HG02642 (cell line): ENCODE results near the gene ZNF423.

ENCODE experiments used
- ATAC-seq: cut with Tn5 transposase; IDR thresholded peaks from one replicate; pipeline ENCODE4 v1.9.1; 2021; ENCODE audit warnings: mild to moderate bottlenecking; ENCODE audit not compliant: unreplicated experiment, poor library complexity

Gene ZNF423

DNA sequence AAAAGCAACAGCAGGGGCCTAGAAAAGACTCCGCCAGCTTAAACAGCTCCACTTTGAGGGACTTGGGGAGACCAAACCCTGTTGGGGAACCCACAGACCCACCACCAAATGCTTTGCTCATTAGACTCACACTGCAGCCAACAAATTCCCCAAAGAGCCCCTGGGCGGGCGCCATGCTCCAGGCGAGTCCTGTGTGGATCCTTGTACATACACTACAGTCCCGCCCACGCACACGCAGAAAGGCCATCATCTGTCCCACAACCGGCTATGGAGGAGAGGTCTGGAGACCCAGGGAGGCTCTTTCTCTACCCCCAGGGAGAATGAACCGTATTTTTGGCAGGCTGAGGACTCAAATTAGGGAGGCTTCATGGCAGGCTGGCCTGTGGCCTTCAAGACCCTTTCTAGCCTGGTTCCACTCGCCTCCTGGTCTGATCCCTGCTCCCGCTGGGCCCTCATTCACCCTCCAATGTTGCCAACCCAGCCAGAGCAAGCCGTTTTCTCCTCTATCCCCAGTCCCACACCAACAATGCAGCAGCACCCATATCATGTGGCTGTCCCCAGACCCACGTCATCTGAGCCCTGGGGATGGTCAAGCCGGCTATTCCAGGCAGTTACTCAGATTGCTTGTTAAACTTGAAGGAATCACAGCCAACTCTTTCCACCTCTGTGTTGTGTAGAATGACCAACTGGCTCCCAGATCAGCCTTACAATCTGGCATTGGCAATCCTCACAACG, 27.2 kb downstream of the ZNF423 start:
- no peak for ATAC-seq

DNA sequence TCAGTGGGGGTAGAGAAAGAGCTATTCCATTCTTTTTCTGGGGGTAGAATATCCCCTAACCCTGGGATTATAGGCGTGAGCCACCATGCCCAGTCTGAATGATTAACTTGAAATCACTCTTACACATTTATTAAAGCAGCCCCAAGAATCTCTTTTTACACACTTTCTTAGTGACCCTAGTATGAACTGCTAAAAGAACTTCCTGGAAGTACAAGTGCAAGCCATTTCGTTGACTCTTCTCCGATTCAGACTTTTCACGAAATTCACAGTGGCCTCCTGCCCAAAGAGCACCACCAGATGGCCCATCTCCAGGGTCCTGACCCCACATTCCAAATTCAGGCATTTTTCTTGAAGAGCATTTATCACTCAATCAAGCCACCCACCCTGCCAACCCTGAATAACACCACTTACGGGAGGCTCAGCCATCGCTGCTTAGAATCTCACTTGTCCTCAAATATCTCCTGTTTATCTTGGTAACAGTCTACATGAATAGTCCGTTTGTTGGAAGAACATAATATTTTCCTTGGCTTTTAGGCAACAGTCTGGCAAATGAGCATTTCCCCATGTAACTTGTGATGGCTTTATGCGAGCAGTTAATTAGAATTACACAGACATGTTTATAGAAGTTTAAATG, 28.0 kb downstream of the ZNF423 start:
- no peak for ATAC-seq

DNA sequence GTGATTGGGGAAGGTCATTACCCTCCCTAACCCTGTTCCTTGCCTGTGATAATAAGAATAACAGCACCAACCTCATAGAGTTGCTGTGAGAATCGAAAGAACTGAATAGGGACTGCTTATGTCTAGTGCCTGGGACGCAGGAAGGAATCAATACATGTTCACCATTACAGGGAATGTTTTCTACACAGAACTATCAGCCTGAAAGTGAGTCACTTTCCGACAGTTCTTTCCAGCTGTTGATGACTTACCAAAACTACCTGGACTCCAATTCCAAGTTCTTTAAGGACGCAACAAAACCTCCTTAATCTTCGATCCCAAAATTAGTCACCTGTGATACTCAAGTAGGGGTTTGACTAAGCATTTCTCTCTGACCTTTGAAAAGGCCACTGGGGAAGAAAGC, 29.4 kb downstream of the ZNF423 start:
- no peak for ATAC-seq

DNA sequence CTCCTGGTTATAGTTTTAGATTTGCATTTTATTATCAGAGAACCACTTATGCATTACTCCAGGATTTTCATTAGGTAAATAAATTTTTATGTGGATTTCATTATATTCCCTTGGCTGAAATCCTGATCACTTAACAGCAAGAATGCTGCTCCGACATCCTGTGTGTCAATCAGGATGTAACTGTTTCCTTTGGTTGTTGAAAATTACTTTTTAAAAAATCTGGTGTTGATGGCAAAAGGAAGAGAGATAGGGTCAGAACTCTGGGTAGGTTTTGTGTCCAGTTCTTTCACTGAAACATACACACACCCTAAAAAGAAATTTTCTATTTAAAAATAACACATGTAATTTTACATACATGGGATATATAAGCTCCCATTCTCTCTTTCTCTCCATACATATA, 30.9 kb downstream of the ZNF423 start:
- ATAC-seq = no peak

DNA sequence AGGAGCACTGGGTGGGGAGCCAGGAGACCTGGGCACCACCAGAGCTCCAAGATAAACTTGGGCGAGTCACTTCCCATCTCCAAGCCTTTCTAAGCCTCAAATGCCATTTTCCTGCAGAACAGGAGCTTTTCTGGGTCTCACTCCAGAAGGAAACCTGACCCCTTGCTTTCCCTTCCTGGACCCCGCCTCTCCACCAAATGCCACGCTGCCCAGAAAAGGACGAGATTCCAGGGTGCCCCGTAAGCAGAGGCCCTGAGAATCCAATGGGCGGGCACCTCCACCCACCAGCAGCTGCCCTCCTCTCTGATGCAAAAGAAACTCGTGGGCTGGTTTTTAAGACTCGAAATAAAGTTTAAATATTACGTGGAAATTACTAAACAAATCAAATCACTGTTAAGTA, 31.3 kb downstream of the ZNF423 start:
- ATAC-seq = no peak

DNA sequence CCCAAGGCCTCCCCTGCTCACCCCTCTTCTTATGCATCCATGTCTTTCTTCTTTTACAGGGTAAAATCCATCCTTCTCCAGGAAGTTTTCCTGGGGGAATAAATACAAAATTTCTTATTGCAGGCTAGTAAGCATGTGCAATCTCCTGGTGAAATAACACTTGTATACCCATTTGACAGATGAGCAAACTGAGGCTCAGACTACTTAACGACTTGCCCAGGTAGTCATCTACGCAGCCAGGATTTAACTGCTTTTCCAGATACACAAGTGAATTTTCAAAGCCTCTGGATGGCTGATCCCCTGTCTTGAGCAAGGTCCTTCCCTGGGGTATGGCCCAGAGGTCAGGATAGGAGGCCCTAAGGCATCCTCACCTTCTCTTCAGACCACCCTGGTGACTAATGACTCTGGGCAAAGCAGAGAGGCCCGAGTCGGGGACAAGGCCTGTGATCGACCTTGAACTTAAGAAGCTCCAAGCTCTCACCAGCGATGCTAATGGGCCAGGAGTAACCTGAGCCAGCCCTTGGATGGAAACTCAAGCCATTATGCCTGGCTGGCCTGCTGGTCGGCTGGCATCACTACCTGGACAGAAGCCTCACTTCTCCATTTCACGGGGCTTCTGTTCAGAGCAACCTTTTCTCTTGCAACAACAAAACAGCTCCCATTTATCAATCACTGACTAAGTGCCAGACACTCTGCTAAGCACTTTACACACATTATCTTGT, 33.1 kb downstream of the ZNF423 start:
- ATAC-seq = no peak

DNA sequence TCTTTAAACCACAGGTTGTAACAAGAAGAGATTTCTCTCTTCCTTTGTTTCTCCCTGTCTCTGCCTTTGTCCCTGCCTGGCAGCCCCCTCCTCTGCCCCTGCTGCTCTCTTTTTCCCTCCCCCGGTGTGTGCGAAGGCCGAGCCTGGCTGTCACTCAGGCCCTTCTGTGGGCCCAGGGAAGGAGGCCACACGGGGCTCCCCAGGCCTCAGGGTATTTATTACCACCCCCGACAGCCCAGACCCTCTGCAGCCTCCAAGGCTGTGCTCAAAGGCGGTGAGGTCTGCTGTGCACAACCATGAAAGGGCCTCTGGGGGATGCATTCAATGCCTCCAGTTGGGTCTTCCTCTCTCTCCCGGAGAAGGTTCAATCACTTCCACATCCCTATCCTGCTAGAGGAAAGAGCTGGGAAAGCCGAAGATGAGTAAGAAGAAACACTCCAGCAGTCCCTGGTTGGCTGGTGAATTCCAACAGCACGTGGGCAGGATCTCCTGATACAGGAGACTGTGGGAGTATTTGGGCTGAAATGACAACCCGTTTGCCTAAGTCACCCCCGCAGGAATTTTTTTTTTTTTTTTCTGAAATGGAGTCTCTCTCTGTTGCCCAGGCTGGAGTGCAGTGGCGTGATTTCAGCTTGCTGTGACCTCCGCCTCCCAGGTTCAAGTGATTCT, 34.2 kb downstream of the ZNF423 start:
- no peak for ATAC-seq

DNA sequence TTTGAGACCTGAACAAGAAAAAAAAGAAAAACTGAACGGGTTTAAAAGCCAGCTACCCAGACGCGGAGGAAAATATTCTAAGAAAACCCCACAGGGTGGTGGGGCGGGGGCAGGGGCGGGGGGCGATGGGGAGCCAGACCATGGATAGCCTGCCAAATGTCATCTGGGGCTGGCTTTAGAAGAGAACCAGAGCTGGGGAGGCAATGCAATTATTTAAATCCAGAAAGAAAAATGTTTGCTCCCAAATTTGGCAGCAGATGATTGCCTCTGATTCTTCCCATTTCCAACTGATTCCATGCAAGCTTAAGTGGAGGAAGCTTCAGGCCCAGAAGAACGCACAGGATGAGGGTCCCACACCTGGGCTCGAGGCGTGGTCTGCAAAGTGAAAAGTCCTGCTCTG, 34.8 kb downstream of the ZNF423 start:
- ATAC-seq = no peak

DNA sequence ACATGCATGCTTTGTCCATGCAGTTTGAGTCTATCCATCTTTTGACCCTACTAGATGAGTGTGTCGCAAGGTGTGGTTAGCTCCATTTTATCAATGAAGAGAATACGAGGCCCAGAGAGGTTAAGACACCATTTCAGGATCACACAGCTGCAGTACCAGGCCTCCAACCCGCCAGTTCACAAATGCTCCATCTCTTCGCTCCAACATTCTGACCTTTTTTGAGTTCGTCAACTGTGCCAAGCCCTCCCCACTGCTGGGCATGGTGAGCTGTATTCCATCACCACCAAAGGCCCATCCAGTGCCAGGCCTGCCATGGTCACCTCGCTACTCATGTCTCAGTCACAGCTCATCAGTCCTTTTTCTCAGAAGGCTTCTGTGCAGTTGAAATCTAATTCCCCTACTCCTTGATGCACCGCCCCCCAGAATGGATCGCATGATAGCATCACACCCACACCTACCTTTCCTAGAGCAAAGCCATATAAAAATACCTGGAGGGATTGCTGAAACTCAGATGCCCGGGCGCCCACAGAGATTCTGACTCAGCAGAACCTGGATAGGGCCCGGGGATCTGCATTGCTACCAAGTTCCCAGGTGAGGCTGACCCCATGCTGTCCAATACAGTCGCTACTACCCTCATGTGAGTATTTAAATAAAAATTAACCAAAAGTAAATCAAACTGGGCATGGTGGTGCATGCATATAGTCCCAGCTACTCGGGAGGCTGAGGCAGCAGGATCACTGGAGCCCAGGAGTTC, 38.0 kb downstream of the ZNF423 start:
- no peak for ATAC-seq

DNA sequence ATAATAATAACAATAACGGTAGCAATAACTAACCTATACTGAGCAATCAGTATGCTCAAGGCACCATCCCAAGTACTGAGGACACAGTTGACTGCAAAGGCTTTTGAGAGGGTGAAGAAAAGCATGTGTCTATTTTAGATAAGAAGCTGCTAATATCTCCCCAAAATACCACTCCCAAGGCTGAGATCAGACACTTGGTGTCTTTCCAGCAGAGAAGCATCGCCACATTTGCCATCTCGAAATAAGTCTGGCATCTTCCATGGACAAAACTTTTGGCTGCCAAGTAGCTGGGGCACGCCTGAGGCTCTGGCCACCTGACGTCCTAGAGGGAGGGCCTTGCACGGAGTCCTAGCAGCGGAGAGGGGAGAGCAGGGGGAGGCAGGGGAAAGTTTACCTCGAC, 39.0 kb downstream of the ZNF423 start:
- no peak for ATAC-seq

DNA sequence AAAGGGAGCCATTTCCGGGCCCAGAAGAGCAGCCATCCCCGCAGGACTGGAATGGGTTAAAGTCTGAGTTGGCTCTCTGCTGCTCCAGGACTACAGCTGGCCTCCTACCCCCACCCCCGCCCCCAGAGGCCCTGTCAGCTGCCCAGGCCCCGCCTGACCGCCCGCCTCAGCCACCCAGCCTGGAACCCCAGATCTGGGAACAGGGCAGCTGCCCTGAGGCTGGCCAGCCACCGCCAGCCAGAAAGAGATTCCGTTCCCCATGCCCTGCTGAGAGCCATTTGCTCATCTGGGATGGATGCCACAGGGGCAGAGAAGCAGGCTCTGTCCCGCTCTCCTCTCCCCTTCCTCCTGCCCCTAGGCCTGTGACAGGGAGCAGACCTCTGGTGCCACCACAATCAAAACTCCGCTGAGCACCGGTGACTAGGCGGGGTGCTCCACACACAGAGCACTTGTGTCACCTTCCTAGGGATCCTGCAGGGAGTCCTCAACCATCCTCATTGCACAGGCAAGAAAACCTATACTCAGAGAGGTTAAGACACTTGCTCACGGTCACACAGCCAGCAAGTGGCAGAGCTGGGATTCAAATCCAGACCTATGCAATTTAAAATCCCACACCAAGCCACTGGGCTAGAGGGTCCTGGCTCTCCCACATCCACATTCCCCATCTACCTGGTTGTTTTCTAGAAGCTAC, 44.1 kb downstream of the ZNF423 start:
- ATAC-seq = no peak

DNA sequence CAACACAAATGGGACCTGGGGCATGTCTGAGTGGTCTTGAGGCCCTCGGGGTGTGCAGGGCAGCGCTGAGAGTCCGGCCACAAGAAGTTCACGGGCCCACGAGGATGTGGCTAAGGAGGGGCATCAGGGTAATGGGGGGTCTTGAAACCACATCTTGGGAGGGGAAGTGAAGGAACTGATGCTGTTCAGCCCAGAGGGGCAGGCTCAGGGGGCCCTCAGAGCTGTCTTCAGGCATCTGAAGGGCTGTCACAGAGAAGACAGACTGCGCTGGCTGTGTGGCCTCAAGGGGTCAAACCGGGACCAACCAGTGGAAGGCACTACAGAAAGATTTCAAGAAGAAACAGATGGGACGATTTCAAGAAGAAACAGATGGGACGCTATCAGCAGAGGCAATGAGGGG, 45.1 kb downstream of the ZNF423 start:
- no peak for ATAC-seq

DNA sequence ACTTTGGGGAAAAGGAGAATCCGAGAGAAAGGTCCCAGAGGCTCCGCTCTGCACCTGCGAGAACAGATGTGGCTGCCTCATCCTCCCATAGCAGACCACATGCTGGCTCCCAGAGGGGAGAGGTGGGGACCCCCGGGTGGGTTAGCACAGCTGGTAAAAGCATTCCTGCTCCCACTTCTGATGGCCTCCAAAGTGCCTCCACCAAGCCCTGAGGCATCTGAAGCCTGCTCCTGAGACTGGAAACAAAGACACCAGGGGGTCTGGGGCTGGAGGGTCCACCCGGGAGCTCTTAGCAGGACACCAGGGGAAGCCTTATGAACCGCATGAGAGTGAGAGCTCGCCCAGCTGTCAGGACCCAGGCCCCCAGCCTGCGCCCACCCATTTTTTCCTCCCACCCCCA, 46.4 kb downstream of the ZNF423 start:
- no peak for ATAC-seq

DNA sequence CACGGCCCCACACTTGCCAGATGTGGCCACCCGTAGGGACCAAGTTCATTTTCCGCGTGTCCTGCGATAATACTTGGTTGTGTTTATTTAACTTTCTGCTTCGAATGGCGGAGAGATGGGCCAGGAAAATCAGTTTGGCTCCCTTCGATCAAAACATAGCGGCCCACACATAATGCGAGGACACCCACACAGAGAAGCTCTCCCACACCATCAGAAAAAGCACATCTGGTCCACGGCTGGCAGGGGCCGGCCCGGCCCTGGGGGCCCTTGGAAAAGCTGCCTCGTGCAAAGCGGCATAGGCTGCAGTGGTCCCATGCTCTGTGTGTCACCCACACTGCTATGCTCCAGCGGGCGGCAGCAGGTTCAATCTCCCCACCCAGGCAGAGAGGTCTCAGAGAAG, 46.9 kb downstream of the ZNF423 start:
- no peak for ATAC-seq

DNA sequence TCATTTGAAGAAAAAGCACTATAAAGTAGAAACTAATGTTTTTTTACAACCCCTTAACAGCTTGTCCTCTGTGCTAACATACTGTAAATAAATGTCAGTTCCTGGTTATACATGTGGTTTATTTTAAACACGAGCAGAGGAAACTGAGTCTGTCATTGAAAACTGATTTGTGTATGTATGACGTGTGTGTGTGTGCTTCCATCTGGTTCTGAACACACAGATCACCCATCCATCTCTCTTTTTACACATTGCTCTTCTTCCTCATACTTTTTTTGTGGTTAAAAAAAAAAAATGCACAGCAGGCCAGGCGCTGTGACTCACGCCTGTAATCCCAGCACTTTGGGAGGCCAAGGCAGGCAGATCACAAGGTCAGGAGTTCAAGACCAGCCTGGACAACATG, 49.5 kb downstream of the ZNF423 start:
- ATAC-seq = no peak

DNA sequence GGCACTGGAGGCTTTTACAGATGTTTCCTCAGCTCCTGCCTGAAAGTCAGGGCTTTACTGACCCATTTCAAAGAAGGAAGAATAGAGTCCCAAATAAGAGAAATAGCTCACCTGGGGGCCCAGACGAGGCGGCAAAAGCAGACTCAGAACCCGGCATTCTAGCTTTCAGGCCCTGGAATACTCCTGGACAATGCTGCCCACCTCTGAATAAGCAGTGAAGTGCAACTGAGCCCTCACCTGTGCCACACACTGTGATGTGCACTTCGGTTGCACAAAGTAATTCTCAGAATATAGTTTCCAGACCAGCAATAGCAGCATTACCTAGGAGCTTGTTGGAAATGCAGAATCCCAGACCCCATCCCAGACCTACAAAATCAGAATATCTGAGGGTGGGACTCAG, 54.6 kb downstream of the ZNF423 start:
- no peak for ATAC-seq

DNA sequence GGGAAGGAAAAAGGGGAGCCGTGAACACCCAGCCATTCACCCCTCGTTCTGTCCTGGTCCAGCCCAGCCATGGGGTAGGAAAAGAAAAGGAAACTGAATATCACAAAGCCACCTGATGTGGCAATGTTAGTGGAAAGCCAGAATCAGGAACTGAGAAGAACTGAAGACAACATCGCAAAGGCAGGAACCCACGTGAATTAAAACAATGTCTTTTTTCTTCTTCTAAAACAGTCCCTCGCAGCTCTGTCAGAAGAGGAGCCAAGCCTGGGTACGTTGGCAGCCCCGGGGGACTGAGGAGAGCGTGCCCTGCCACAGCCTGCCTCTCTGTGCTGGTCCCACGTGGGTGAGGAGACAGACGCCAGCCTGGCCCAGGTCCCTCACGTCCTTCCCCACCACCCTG, 55.0 kb downstream of the ZNF423 start:
- no peak for ATAC-seq

DNA sequence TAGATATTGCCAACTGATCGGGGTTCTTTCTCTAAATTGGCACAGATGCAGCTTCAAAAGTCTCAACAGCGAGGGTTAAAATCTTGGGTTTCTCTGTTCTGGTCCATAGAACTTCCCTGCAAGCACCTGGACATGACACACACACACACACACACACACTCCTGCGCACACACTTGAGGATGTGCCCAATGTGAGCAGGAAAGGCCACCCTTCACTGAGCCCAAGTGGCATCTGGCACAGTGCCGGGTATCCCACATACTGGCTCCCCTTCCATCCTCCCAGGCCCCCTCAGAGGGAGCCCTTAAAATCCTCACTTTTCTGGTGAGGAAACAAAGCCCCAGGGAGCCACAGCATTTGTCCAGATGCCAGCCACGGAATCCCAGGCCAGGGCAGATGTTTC, 55.5 kb downstream of the ZNF423 start:
- no peak for ATAC-seq

DNA sequence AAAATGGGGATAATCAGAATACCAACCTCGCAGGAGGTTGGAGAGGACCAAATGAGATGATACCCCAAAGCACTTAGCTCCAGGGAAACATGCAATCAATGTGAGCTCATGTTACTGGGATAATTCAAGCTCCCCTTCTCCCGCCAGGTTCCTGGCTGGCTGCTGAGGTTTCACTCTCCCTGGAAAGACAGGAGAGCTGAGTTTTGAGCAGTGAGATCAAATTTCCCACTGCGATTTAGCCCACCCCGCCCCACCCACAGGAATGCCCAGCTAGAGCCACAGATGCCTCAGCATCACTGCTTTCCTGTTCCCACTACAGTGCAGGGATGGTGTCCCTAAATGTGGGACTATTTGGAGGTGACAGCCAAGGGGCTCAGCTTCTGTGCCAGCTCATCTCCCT, 56.7 kb downstream of the ZNF423 start:
- ATAC-seq = no peak

DNA sequence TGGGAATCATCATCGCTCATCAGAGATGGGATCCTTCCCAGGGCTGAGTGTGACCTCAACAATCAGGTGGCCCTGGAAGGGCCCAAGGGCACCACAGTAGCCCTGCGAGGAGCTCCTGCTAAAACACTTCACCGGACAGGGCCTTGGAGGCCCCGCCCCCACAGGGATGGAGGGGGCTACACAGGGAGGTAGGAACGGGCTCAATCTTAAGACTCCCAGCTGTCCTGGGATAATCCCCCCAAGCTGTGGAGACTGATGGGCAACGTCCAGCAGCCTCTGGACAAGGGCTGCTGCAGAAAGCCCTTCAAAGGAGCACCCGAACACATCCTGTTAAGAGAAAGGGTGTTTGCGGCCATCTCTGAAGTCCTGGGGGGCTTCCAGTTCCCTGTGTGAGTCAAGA, 60.4 kb downstream of the ZNF423 start:
- ATAC-seq = no peak
